Glomerular visceral epithelial cell (primary cell): Measurements from ENCODE around the gene LRRN4CL.
"Not testable (repeated sequence)": the region's sequence is repeated elsewhere in the genome, so short reads cannot be mapped to it uniquely, and the experiment has no call there.

Experiments
- DNase-seq: peaks from one replicate; pipeline ENCODE4 v3.0.0-alpha.2; 2016; ENCODE audit errors: extremely low spot score

LRRN4CL gene

DNA sequence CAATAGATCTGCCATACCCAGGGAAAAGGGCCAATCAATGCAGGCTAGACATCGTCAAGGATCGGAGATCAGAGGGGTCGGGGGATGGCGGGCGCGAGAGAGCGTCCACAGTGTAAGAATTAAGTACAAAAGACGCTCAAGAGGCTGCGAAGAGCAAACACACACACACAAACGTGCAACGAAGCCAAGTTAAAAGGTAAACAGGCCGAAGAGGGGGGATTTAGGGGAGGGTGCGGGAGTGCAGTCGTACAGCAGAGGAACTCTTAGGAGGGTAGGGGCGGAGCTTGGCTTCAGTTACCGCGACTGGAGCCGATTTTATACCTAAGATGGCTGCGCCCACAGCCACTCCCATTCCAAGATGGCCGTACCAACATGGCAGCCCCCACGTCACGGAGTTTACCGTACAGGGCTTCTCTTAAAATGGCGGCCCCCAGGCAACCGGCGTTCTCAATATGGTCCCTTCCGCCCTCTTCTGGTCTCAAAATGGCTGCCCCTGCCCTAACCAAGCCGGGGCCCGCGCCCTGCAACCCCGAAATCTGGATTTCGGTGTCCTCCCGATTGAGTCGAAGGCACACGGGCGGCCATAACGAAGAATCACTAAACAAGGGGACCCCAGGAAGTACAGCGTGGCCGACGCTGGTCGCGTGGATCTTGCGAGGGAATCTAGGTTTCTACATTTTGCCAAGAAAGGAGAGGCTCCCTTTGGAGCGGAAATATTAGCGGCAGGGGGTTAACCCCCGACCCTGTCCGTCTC, 20.1 kb upstream of the LRRN4CL start:
- peak; percentile 69 for DNase-seq

DNA sequence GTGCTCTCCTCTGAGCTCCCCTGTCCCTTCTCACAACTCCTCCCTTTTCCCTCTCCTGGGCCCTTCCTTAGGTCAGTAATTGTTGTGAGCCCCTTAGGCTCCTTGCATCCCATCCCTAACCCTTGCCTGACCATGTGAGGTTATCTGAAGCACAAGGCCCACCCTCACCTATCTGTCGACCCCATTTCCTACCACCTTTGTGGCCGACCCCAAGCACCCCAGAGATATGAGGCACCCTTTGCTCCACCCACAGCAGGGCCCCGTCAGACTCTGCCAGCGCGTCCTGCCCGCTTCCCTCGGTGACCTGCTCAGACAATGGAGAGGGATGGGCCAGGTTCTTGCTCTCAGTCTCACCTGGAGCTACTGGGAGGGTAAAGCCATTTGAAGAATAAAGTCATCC, 19.5 kb upstream of the LRRN4CL start:
- no peak for DNase-seq

DNA sequence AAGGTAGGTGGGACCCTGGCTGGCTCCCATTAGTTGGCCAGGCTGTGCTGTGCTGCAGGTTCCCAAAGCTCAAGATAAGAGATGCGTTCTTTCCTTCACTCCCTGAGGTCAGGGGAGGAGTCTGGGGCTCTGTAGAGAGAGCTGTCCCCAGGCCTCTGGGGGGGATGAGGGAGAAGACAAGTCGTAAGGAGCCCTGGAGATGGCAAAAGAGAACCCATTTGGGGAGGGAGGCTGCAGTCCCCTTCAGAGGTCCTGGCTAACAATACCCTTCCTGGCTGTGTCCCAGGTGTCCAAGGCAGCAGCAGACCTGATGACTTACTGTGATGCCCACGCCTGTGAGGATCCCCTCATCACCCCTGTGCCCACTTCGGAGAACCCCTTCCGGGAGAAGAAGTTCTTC, 19.1 kb upstream of the LRRN4CL start:
- DNase-seq: no peak

DNA sequence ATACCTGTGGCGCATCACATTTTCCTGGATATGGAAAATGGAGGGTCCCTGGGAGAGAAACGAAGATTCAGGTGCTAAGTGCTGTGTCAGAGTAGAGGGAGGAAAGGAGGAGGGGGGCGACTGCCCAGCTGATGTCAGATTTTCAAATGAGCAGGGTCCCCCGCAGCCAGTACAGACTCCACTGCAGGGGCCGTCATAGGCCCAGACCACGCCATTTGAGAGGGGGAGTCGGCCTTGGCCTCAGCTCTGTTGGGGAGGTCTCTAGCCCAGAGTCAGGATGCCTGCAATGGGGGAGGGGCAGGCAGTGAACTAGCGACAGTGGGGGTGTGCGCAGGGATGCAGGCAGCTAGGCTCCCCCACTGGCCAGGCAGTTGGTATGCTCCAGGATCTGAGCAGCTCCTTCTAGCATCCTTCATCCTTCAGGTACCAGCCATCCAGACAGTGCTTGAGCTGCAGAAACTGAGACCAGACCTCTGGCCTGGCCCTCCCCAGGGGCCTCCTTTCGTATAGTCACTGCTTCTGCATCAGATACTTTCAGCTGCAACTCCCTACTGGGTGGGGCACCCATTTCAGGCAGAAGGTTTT, 18.0 kb upstream of the LRRN4CL start, which contains the start of the genes BSCL2 and GNG3:
BSCL2 (minus strand) TSS at position 148 of the 585 bp plus-strand sequence. CDS start 229 bp downstream, outside the sequence.
GNG3 (plus strand) TSS at position 400 of the 585 bp plus-strand sequence. CDS start 620 bp downstream, outside the sequence.
- DNase-seq: no peak

DNA sequence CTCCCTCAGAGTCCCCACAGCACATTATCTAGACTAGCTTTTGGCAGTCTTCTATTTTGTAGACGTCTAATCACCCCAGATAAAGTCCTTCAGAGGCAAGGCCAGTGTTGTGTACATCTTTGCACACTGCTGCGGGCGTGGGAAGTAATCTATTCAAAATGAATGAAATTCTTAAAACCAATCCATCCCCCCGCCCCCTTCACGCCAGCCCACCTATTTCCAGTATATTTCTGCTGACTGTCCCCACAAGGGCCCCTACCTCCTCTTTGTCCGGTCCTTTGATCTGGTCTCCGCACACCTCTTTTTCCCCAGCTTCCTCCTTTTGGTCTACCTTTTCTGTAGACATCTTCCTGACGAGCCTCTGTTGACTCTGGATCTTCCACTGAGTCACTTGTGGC, 17.5 kb upstream of the LRRN4CL start:
- no peak for DNase-seq

DNA sequence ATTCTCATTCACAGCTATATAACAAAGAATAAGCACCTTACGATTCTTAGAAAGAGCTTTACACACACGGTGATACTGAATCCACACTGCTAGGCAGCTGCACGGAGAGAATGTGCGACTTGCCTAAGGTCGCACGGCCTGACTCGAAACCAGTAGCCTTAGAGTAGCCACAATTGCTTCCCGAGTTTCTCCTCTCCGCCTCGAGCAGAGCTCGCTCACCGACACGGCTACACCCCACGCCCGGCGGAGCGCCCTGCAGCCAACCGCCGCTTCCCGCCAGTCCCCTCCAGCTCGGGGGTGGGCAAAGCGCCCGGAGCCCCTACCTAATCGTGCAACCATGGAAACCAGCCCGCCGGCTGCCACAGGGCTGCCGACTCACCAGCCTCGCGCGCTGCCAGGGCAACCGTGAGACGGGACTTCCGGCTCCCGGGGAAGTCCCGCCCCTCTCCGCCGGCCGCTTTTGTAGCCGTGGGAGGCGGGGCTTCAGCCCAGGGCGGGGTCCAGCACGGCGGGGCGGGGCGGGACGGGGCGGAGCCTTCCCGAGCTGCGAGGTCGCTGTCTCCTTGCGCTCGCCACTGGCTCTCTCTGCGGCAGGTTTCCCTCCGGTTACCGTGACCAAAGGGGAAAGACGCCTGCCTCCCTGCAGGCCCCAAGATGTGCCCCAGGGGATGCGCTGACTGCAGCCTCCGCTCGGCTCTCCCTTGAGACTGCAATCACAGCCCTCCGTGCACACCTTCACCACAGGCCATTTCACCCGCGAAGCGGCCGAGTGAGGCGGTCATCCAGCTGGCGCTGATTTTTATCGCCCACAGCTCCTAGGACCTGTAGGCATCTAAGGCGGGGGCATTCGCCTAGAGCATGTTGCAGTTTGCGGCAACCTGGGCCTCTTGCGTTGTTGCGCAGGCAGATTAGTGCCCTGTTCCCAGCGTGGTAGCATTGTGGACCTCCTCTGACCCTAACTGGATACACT, 16.8 kb upstream of the LRRN4CL start:
- peak; percentile 95 for DNase-seq

DNA sequence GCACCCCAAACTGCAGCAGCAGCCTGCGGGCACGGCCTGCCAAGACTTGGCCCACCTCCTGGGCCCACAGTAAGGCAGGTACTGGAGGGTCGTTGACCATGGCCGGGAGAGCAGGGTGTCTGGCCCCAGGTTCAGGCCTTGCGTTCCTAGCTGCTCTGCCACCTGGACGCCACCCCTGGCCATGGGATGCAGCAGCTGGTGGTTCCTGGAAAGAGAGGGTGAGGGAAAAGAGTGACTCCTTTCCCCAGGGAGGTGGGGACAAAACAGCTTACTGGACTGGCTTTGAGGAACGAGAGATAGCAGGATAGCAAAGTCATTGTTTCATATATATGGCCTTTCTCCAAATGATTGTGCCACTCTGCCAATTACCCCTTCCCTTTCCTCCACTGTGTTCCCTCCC, 16.1 kb upstream of the LRRN4CL start:
- no peak for DNase-seq

DNA sequence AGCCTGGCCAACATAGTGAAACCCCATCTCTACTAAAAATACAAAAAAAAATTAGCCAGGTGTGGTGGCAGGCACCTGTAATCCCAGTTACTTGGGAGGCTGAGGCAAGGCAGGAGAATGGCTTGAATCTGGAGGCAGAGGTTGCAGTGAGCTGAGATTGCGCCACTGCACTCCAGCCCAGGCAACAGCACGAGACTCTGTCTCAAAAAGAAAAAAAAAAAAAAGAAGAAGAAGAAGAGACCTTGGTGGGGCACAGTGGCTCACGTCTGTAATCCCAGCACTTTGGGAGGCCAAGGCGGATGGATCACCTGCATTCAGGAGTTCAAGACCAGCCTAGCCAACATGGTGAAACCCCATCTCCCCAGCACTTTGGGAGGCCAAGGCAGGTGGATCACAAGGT, 14.6 kb upstream of the LRRN4CL start:
- DNase-seq: not testable (repeated sequence)

DNA sequence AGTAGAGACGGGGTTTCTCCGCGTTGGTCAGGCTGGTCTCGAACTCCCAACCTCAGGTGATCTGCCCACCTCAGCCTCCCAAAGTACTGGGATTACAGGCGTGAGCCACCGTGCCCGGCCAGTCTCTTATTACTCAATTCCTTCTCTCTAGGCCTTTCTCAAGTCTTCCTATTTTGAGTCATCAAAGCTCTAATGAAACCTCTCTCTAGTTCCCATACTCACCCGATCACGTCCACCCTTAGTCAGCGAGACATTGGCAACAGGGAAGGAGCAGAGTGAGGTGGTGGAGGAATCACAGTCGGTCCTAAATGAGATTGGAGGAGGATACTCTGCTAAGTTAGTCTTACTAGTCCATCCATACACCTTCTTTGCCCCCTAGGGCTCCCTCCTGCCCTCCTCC, 12.9 kb upstream of the LRRN4CL start:
- no peak for DNase-seq

DNA sequence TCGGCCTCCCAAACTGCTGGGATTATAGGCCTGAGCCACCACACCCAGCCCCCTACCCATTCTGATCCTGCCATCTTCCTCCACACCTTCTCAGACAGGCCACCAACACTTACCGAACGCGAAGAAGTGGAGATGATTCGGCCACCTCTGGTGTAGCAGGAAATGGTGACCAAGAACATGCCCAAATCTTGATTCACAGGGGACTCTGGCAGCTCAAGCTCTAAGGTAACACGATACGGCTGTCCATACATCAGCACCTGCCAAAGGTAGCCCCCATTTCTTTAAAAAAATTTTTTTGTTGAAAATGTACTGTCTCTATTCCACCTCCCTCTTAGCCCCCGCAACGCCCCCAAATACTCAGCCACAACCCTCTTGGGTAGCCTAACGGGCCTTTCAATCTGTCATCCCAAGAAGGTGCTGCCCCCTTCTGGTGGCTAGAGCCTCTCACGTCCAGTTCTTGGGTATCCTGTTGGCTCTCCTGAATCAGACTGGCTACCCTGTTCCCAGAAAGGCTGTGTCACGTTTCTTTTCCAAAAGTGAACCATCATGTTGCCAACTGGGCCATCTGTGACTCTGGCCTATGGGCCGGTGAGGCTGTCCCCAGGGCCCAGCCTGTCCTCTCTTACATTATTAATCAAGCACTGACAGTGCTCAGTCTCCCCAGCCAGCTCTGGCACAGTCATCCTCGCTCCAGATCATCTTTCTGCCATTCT, 5.3 kb upstream of the LRRN4CL start:
- DNase-seq: peak; percentile 52

DNA sequence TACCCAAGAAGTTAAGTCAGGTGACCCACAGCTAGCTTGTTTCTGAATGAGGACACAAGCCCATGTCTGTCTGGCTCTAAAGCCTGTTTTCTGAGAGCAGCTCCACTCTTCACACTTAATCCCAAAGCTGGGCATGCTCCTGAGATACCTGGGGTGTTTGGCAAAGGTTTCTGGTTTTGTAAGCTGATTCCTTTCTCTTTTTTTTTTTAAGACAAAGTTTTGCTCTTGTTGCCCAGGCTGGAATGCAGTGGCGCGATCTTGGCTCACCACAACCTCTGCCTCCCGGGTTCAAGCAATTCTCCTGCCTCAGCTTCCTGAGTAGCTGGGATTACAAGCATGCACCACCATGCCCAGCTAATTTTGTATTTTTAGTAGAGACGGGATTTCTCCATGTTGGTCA, 4.3 kb upstream of the LRRN4CL start:
- not testable (repeated sequence) for DNase-seq

DNA sequence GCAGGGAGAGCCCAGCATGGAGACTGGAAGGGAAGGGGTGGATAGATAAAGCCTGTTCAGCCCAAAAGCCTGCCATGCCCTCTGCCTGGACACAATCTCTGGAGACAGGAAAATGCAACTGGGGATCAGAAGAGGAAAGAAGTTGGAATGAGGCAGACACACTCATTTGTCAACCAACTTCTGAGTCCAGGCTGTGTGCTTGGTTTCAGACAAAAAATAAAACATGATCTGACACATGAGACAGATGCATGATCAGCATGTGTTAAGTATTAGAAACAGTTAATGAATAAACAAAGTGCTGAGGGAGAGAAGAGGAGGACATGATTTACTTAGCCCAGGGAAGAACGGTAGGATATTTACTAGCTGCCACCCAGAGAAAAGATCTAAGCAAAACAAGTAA, 839 bp downstream of the LRRN4CL start:
- DNase-seq: no peak

DNA sequence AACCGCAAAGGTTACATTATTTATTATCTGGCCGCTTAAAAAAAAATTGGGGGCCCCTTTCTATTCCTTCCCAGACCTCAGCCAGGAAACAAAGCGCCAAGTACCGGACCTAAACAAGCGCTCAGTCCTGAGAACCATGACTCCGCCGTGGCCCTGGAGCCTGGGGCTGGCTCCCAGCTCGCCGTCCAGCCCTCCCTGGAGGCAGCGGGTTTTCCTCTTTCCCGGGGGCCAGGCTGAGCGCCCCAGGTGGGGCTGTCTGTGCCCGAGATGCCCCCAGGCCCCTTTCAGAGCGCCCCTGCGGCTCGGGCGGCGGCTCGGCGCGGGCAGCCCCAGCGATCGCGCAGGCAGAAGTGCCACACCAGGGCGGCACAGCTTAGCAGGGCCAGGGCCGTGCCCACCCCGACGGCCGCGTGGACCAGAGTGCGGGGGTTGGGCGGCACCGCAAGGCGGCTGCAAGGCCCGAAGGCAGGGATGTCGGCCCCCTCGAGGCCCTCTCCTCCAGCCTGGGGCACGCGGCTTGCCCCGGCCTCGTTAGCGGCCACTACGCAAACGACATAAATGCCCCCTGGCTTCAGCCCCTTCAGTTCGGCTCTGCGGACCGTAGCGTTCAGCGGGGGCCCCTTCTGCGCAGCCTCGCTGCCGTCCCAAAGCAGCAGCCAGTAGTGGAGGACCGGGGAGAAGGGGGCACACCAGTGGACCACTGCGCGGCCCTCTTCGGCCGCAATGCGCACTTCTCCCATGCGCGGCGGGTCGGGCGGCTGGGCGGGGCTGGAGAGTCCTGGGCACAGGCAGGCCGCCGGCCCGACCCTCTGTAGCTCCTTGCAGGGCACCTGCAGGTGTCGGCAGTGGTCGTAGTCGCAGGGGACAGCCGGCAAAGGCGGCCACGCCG, 1.6 kb downstream of the LRRN4CL start:
- no peak for DNase-seq

DNA sequence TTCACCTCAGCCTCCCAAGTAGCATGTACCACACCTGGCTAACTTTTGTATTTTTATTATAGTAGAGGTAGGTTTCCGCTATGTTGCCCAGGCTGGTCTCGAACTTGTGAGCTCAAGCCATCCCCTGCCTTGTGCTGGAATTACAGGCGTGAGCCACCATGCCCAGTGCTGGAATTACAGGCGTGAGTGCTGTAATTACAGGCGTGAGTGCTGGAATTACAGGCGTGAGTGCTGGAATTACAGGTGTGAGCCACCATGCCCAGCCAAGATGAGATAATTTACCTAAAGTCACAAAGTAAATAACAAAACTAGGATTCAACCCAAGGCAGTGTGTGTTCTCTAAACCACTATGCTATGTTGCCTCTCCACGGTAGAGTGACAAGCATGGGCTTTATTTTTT, 6.8 kb downstream of the LRRN4CL start:
- DNase-seq: no peak

DNA sequence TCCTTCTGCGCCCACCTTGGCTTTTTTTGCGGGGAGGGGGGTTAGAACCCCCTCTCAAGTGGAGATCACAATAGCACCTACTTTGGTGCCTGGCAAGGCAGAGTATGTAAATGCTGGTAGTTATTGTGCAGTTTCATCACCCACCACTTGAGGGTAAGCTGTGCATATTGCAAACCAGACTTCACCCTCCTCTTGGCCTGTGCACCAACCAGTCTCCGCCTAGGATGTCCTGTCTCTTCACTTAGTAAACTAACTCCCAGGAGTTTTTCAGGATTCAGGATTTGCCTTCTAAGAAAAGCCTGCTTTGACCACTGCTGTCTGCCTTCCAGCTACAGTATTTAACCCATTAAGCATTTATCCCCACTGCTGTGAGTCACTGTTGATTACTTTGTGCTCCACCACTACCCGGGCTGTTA, 8.5 kb downstream of the LRRN4CL start:
- DNase-seq: peak; percentile 76

DNA sequence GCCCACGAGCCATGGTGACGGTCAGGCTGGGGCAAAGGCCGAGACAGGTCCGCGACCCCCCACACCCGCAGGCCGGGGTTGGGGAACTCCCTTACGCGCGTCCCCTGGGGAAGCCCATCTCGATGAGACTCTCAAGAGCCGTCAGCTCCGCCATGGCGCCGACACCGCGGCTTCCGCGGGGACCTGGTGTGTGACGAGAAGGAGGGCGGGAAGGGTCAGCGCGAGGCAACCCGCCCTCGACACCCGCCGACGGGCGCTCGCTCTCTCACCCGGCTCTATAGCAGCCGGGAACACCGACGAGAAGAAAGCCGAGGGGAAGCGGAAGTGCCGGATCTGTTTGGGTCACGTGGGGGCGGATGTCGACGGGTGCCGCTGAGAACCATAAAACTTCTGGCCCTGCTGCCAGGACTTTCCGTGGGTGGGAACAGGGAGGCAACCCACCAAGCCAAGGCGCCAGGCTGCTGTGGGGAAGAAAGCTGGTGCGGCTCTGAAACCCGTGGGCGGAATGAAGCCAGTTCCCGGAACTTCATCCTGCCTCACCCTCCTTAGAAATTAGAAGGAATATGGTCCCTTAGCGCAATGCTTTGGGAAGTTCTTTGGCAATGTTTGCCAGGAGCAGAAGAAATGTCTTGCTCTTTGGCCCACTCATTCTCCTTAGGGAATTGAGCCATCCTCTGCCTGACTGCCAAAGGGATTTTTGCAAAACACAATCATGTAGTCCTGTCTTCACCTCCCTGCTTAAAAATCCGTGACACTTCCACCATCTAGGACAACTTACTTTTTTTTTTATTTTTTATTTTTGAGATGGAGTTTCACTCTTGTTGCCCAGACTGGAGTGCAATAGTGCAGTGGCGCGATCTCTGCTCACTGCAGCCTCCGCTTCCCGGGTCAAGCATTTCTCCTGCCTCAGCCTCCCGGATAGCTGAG, 10.3 kb downstream of the LRRN4CL start, which contains the start of gene UBXN1:
UBXN1 (minus strand) TSS at position 304 of the 927 bp plus-strand sequence; CDS start at position 154, 150 bp downstream.
- DNase-seq: peak; percentile 78

DNA sequence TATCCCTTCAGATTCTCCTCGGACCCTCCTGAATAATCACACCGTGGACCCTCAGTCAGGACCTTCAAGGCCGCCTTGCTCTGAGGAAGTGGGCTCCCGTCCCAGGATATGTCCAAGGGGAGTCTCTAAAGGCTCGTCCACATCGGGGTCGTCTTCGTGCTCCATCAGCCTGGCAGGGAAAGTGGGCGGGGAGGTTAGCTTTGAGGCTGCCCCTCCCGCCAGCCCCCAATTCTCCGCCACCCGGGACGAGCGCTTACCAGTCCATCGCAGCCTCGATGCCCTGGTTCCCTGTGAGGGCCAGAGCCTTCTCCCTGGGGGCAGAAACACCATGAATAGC, 10.9 kb downstream of the LRRN4CL start:
- no peak for DNase-seq

DNA sequence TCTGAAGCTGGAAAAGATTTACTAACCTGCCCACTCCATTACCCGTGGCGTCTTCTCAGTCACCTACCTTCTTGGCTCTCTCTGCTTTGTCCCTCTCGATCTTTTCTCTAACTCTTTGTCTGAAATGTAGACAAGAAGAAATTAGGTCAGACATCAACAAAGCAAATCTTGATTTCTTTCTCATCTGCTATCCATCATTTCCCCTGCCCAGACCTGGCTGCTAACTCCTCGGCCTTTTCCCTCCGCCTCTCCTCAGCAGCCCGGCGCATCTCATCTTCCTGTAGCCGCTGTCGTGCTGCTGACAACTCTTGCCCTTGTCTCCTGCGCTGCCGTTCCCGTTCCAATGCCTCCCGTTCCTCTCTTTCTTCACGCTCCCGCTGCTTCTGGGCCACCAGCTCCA, 11.6 kb downstream of the LRRN4CL start:
- DNase-seq: no peak

DNA sequence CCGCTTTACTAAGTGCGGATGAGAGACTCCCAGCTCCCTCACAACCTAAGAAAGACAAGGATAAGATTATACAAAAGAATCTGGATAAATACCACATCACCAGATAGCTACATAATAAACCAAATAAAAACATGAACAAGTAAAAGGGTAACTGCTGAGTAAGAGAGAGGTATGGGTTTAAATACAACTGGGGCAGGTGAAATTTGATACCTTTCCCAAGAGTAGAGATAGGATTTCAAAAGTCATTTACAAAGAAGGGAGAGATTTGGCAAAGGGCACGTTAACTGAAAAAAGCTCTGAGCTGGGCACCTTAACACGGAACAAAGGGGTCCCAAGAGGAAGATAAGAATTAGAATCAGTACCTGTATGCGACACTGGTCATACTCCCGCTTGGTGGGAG, 12.2 kb downstream of the LRRN4CL start:
- no peak for DNase-seq
